Measurements from ENCODE around the gene PPP4C. TPM values are rescaled to one million over a fixed set of nuclear protein-coding genes. Genes with fewer than 3 reads are reported as not detected.

PPP4C gene
- total and polyA plus RNA-seq, 2 of the 8 experiments (the other 6 are each of a cell fraction or from before 2014, with no cell fraction given): 148 to 298 TPM

GRCh38 chr16:30075503-30076275 lies at the start of gene PPP4C (continued):
- TF ChIP-seq CHD7 (IDR thresholded peaks at IDR 0.05; ENCODE audit: insufficient replicate concordance, low read length): no peak
- no peak for TF ChIP-seq CHD2 (IDR thresholded peaks at IDR 0.05; ENCODE audit: low read length)
- TF ChIP-seq, protein P1, sequence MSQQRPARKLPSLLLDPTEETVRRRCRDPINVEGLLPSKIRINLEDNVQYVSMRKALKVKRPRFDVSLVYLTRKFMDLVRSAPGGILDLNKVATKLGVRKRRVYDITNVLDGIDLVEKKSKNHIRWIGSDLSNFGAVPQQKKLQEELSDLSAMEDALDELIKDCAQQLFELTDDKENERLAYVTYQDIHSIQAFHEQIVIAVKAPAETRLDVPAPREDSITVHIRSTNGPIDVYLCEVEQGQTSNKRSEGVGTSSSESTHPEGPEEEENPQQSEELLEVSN (IDR thresholded peaks at IDR 0.05): no peak
- peak; percentile 86 for TF ChIP-seq PHF8 (conservative IDR thresholded peaks at IDR 0.05; ENCODE audit: low read depth, low read length)
- no peak for TF ChIP-seq FOSL1 (IDR thresholded peaks at IDR 0.05; ENCODE audit: insufficient read depth, low read depth, low read length)
- TF ChIP-seq GABPA (IDR thresholded peaks at IDR 0.05; ENCODE audit: borderline replicate concordance, insufficient read depth, low read length): peak; percentile 88
- TF ChIP-seq CREB1 (IDR thresholded peaks at IDR 0.05): peak; percentile 92
- 0 out of 2 replicates have a peak, but pooled peaks have one; percentile 15 for TF ChIP-seq CEBPB (IDR thresholded peaks at IDR 0.05; ENCODE audit: low read depth, low read length)
- no peak for TF ChIP-seq RAD21 (IDR thresholded peaks at IDR 0.05 in 1 of 2, conservative IDR thresholded peaks at IDR 0.05 in 1 of 2; ENCODE audit: low read depth in 2 of 2, low read length in 2 of 2)
